Measurements from ENCODE around the gene PCGF3. TPM values are rescaled to one million over a fixed set of nuclear protein-coding genes. Genes with fewer than 3 reads are reported as not detected.
"Not testable (repeated sequence)": the region's sequence is repeated elsewhere in the genome, so short reads cannot be mapped to it uniquely, and the experiment has no call there.

The PCGF3 gene
- total RNA-seq, 2 experiments from 2014 or later, result 24.7 to 25.9 TPM

DNA sequence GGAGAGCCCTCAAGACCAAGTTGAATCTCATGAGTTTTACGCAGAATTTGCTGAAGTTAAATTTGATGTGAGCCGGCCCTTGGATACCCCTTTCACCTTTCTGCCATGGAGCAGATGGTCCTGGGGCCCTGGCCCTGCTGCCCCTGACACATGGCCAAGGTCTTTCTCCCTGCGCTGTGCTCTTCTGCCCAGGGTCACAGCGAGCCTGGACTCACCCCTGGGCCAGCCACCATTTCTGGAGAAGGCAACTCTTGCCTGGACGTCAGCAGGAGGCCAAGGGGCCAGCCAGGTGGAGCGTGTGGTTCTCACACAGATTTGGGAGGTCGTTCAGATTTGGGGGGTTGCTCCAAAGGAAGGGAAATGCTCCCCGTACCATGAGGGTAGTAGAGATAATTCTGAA, 30.0 kb downstream of the PCGF3 start:
- H3K9me3 Mint-ChIP-seq, result no peaks in the 10 kb centered on the region
- H3K4me3 Mint-ChIP-seq, result no peak overlapping the region
- intact Hi-C loops (cut with micrococcal nuclease), result no loop called here
- no peaks in the 10 kb centered on the region for H3K27me3 Mint-ChIP-seq (ENCODE audit: low read depth)
- H3K27ac Mint-ChIP-seq, result no peak overlapping the region
- H3K4me1 Mint-ChIP-seq (ENCODE audit: low read depth), result no peaks in the 10 kb centered on the region
- peaks cover 9% of the 10 kb centered on the region for H3K36me3 Mint-ChIP-seq (ENCODE audit: low read depth)
- CTCF ChIA-PET, result no interaction called here
- no peak for DNase-seq

DNA sequence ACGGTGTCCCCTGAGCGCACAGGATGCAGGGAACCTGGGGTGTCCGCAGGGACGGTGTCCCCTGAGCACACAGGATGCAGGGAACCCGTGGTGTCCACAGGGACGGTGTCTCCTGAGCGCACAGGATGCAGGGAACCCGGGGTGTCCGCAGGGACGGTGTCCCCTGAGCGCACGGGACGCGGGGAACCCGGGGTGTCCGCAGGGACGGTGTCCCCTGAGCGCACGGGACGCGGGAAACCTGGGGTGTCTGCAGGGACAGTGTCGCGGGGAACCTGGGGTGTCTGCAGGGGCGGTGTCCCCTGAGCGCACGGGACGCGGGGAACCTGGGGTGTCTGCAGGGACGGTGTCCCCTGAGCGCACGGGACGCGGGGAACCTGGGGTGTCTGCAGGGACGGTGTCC, 30.9 kb downstream of the PCGF3 start:
- DNase-seq; H3K9me3 Mint-ChIP-seq; H3K4me3 Mint-ChIP-seq; intact Hi-C loops (cut with micrococcal nuclease); H3K4me1 Mint-ChIP-seq (ENCODE audit: low read depth); H3K36me3 Mint-ChIP-seq (ENCODE audit: low read depth); H3K27ac Mint-ChIP-seq; H3K27me3 Mint-ChIP-seq (ENCODE audit: low read depth): not testable (repeated sequence)
- CTCF ChIA-PET, result interaction anchor here (0.9 kb wide), 1 partner anchor 134 kb away, joined by 3 read pairs; no protein-coding TSS in a partner anchor

DNA sequence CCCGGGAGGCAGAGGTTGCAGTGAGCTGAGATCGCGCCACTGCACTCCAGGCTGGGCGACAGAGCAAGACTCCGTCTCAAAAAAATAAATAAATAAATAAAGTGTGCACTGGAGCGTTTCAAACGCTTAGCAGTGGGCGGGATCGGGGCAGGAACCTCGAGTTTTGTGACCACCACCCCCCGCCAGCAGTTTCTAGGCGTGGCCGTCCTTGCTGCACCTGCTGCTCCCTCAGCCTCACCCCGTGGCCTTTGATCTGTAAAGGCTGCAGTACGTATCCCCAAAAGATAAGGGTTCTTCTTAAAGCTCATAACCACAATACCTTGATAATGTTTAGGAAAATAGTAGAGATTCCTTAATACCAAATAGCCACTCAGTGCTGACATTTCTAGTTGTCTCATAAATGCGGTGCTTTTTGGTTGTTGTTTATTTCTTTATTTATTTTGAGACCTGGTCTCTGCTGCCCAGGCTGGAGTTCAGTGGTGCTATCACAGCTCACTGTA, 33.2 kb downstream of the PCGF3 start:
- CTCF ChIA-PET, result no interaction called here
- no peaks in the 10 kb centered on the region for H3K9me3 Mint-ChIP-seq
- no peaks in the 10 kb centered on the region for H3K4me1 Mint-ChIP-seq (ENCODE audit: low read depth)
- no peak for DNase-seq
- no peak overlapping the region for H3K27ac Mint-ChIP-seq
- no peak overlapping the region for H3K4me3 Mint-ChIP-seq
- peaks cover 7% of the 10 kb centered on the region for H3K36me3 Mint-ChIP-seq (ENCODE audit: low read depth)
- intact Hi-C loops (cut with micrococcal nuclease), result no loop called here
- H3K27me3 Mint-ChIP-seq (ENCODE audit: low read depth), result no peaks in the 10 kb centered on the region

DNA sequence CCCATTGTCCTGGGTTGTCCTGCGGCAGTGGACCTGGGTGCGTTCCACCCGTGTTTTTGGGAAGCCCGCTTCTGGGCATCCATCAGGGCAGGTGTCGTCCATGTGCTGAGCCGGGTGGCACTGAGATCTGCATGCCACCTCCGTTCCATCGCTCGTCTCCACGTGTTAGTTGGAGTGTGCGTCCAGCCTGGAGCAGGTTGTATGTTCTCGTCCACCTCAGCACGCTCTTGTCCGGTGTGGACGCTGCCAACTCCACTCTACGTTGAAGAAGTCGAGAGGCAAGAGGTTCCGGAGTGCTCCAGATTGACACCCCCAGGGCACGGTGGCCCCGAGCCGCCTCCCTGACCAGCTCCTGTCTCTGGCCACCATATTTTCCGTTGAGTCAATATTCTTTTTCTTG, 33.9 kb downstream of the PCGF3 start:
- CTCF ChIA-PET, result no interaction called here

GRCh38 chr4:740011-740410, 34.4 kb downstream of the PCGF3 start:
- Mint-ChIP-seq H3K4me3 (no peak overlapping the region), H3K36me3 (ENCODE audit: low read depth) (peaks cover 10% of the 10 kb centered on the region), H3K4me1 (ENCODE audit: low read depth) (no peaks in the 10 kb centered on the region), H3K9me3 (no peaks in the 10 kb centered on the region), H3K27me3 (ENCODE audit: low read depth) (no peaks in the 10 kb centered on the region), H3K27ac (no peak overlapping the region)
- CTCF ChIA-PET, result interaction anchor here (1.2 kb wide), 1 partner anchor 17 kb away, joined by 4 read pairs; no protein-coding TSS in a partner anchor
- intact Hi-C loops (cut with micrococcal nuclease), result loop anchor here (5.0 kb wide), 1 partner anchor 527 kb away; no protein-coding TSS in a partner anchor
- DNase-seq, result no peak

More for the DNA sequence above, 33.9 kb downstream of the PCGF3 start:
- H3K27ac Mint-ChIP-seq, result no peak overlapping the region
- H3K9me3 Mint-ChIP-seq, result no peaks in the 10 kb centered on the region
- intact Hi-C loops (cut with micrococcal nuclease), result no loop called here
- no peaks in the 10 kb centered on the region for H3K4me1 Mint-ChIP-seq (ENCODE audit: low read depth)
- no peak for DNase-seq
- no peak overlapping the region for H3K4me3 Mint-ChIP-seq
- no peaks in the 10 kb centered on the region for H3K27me3 Mint-ChIP-seq (ENCODE audit: low read depth)
- H3K36me3 Mint-ChIP-seq (ENCODE audit: low read depth), result peaks cover 10% of the 10 kb centered on the region

- DNase-seq, result no peak
- Mint-ChIP-seq H3K4me1 (ENCODE audit: low read depth) (no peaks in the 10 kb centered on the region), H3K27ac (no peak overlapping the region), H3K36me3 (ENCODE audit: low read depth) (peaks cover 10% of the 10 kb centered on the region), H3K9me3 (no peaks in the 10 kb centered on the region), H3K27me3 (ENCODE audit: low read depth) (no peaks in the 10 kb centered on the region), H3K4me3 (no peak overlapping the region)
- CTCF ChIA-PET, result interaction anchor here (1.0 to 1.2 kb wide), 2 partner anchors 17 to 191 kb away, joined by 4 read pairs; partner anchors contain the start of genes GAK and TMEM175
- intact Hi-C loops (cut with micrococcal nuclease), result loop anchor here (5.0 kb wide), 1 partner anchor 527 kb away; no protein-coding TSS in a partner anchor
These were observed 35.1 kb downstream of the PCGF3 start for GRCh38 chr4:740656-741282.

- no peak for DNase-seq
- no peaks in the 10 kb centered on the region for H3K4me1 Mint-ChIP-seq (ENCODE audit: low read depth)
- peaks cover 10% of the 10 kb centered on the region for H3K36me3 Mint-ChIP-seq (ENCODE audit: low read depth)
- no peaks in the 10 kb centered on the region for H3K27me3 Mint-ChIP-seq (ENCODE audit: low read depth)
- CTCF ChIA-PET, result interaction anchor here (0.6 to 2.2 kb wide), 20 partner anchors 11 to 526 kb away, joined by 3 to 11 read pairs (median 4); partner anchors contain the start of gene IDUA
- no peaks in the 10 kb centered on the region for H3K9me3 Mint-ChIP-seq
- H3K27ac Mint-ChIP-seq, result no peak overlapping the region
- no peak overlapping the region for H3K4me3 Mint-ChIP-seq
- intact Hi-C loops (cut with micrococcal nuclease), result loop anchor here (2.0 to 5.0 kb wide), 3 partner anchors 137 to 525 kb away; partner anchors contain the start of gene IDUA
These were observed 36.6 kb downstream of the PCGF3 start for GRCh38 chr4:742096-742741.

GRCh38 chr4:742742-743311, 37.2 kb downstream of the PCGF3 start:
- intact Hi-C loops (cut with micrococcal nuclease), result loop anchor here (2.0 to 5.0 kb wide), 3 partner anchors 136 to 524 kb away; partner anchors contain the start of gene IDUA
- no peaks in the 10 kb centered on the region for H3K9me3 Mint-ChIP-seq
- CTCF ChIA-PET, result interaction anchor here (0.6 to 2.2 kb wide), 23 partner anchors 10 to 525 kb away, joined by 3 to 11 read pairs (median 4); partner anchors contain the start of gene IDUA
- no peak overlapping the region for H3K27ac Mint-ChIP-seq
- H3K4me1 Mint-ChIP-seq (ENCODE audit: low read depth), result peaks cover 1% of the 10 kb centered on the region
- peaks cover 8% of the 10 kb centered on the region for H3K36me3 Mint-ChIP-seq (ENCODE audit: low read depth)
- DNase-seq, result peak; percentile 85
- no peak overlapping the region for H3K4me3 Mint-ChIP-seq
- H3K27me3 Mint-ChIP-seq (ENCODE audit: low read depth), result no peaks in the 10 kb centered on the region

- Mint-ChIP-seq H3K27me3 (ENCODE audit: low read depth) (no peaks in the 10 kb centered on the region), H3K4me3 (no peak overlapping the region), H3K36me3 (ENCODE audit: low read depth) (peaks cover 9% of the 10 kb centered on the region), H3K4me1 (ENCODE audit: low read depth) (peaks cover 2% of the 10 kb centered on the region), H3K27ac (no peak overlapping the region), H3K9me3 (no peaks in the 10 kb centered on the region)
- CTCF ChIA-PET, result interaction anchor here (0.7 to 2.2 kb wide), 9 partner anchors 9 to 524 kb away, joined by 3 to 11 read pairs (median 5); no protein-coding TSS in a partner anchor
- intact Hi-C loops (cut with micrococcal nuclease), result loop anchor here (2.0 to 5.0 kb wide), 3 partner anchors 135 to 524 kb away; partner anchors contain the start of gene IDUA
- no peak for DNase-seq
These were observed 38.0 kb downstream of the PCGF3 start for GRCh38 chr4:743463-744211.

DNA sequence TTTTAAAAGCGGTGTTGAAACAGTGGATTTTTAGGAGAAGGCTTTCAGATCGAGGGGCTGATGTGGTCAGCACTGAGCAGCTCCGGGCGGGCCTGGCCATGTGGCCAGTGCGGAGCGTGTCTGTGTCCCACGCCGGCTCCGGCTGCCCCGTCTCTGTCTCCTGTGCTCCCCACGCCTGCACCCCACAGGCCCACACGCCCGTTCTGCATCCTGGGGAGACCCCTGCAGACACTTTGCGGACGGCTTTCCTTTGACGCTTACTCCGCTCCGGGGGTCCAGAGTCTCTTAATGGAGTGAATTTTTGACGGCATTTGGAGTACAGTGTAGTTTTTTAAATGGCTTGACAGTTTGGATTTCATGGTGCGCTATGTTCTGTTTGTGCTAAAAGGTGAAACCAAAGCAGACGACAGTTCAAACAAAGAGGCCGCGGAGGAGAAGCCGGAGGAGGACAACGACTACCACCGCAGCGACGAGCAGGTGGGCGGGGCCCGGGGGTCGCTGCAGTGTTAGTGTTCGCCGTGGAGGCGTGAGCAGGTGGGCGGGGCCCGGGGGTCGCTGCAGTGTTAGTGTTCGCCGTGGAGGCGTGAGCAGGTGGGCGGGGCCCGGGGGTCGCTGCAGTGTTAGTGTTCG, 38.7 kb downstream of the PCGF3 start:
- H3K4me1 Mint-ChIP-seq (ENCODE audit: low read depth), result peaks cover 2% of the 10 kb centered on the region
- peaks cover 9% of the 10 kb centered on the region for H3K36me3 Mint-ChIP-seq (ENCODE audit: low read depth)
- intact Hi-C loops (cut with micrococcal nuclease), result loop anchor here (5.0 kb wide), 1 partner anchor 523 kb away; no protein-coding TSS in a partner anchor
- CTCF ChIA-PET, result no interaction called here
- H3K4me3 Mint-ChIP-seq, result no peak overlapping the region
- no peak overlapping the region for H3K27ac Mint-ChIP-seq
- no peaks in the 10 kb centered on the region for H3K9me3 Mint-ChIP-seq
- H3K27me3 Mint-ChIP-seq (ENCODE audit: low read depth), result no peaks in the 10 kb centered on the region
- no peak for DNase-seq

- H3K9me3 Mint-ChIP-seq, result no peaks in the 10 kb centered on the region
- DNase-seq, result no peak
- intact Hi-C loops (cut with micrococcal nuclease), result no loop called here
- no peaks in the 10 kb centered on the region for H3K27me3 Mint-ChIP-seq (ENCODE audit: low read depth)
- no peak overlapping the region for H3K27ac Mint-ChIP-seq
- H3K4me1 Mint-ChIP-seq (ENCODE audit: low read depth), result peaks cover 2% of the 10 kb centered on the region
- H3K4me3 Mint-ChIP-seq, result no peak overlapping the region
- CTCF ChIA-PET, result no interaction called here
- H3K36me3 Mint-ChIP-seq (ENCODE audit: low read depth), result peaks cover 16% of the 10 kb centered on the region
These were observed 42.0 kb downstream of the PCGF3 start for GRCh38 chr4:747546-748170.

Data from activated naive CD4-positive, alpha-beta T cell treated with anti-CD3 and anti-CD28 coated beads for 36 hours (primary cell).